ENCODE results near the gene DDX50.
"Not testable (repeated sequence)": the region's sequence is repeated elsewhere in the genome, so short reads cannot be mapped to it uniquely, and the experiment has no call there.

Gene DDX50, protein sequence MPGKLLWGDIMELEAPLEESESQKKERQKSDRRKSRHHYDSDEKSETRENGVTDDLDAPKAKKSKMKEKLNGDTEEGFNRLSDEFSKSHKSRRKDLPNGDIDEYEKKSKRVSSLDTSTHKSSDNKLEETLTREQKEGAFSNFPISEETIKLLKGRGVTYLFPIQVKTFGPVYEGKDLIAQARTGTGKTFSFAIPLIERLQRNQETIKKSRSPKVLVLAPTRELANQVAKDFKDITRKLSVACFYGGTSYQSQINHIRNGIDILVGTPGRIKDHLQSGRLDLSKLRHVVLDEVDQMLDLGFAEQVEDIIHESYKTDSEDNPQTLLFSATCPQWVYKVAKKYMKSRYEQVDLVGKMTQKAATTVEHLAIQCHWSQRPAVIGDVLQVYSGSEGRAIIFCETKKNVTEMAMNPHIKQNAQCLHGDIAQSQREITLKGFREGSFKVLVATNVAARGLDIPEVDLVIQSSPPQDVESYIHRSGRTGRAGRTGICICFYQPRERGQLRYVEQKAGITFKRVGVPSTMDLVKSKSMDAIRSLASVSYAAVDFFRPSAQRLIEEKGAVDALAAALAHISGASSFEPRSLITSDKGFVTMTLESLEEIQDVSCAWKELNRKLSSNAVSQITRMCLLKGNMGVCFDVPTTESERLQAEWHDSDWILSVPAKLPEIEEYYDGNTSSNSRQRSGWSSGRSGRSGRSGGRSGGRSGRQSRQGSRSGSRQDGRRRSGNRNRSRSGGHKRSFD

GRCh38 chr10:68901105-68901927 lies at the start of gene DDX50:
Gene DDX50 (plus strand): TSS chr10:68901315. CDS start chr10:68901385, 70 bp downstream.
- in situ Hi-C loops (cut with HindIII; ENCODE audit: low sequenced_read_pairs): no loop called here

GRCh38 chr10:68856352-68856751 lies 44.8 kb upstream of the DDX50 start:
- in situ Hi-C loops (cut with HindIII; ENCODE audit: low sequenced_read_pairs): no loop called here

DNA sequence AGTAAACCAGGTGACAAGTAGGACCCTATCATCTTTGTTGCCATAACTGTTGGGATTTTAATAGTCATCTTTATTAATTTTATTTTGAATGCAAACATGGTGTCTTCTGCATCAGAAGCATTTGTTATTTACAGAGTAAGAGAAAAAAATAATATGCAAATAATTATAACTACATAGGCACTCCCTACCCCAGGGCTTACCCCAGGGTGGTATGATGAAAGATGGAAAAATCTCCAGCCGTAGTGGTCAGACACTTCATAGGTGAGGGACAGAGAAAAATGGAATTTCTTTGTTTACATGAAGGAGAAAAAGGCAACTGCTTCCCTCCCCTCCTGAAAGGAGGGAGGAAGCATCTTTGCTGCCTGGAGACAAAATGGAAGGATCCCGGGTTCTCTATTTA lies 44.1 kb upstream of the DDX50 start:
- in situ Hi-C loops (cut with HindIII; ENCODE audit: low sequenced_read_pairs): no loop called here

- in situ Hi-C loops (cut with HindIII; ENCODE audit: low sequenced_read_pairs): no loop called here
These were observed 39.9 kb upstream of the DDX50 start for GRCh38 chr10:68861253-68861652.

DNA sequence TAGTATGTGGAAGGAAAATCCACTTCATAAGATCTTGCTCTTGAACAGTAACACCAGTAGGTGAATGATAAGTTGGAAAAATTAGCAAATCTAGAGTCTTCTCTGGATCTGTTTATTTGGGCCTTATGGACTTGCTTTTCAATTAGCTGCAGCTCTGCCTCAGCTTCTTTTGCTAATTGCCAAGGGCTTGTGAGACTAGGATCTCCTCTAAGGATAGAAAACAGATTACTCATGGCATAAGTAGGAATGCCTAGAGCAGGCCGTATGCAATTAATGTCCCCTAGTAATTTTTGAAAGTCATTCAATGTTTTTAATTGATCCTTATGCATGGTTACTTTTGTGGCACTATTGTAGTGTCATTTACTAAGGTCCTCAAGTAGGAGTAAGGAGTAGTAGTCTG lies 36.5 kb upstream of the DDX50 start:
- in situ Hi-C loops (cut with HindIII; ENCODE audit: low sequenced_read_pairs): no loop called here

GRCh38 chr10:68868173-68868572 lies 32.9 kb upstream of the DDX50 start:
- in situ Hi-C loops (cut with HindIII; ENCODE audit: low sequenced_read_pairs): not testable (repeated sequence)

DNA sequence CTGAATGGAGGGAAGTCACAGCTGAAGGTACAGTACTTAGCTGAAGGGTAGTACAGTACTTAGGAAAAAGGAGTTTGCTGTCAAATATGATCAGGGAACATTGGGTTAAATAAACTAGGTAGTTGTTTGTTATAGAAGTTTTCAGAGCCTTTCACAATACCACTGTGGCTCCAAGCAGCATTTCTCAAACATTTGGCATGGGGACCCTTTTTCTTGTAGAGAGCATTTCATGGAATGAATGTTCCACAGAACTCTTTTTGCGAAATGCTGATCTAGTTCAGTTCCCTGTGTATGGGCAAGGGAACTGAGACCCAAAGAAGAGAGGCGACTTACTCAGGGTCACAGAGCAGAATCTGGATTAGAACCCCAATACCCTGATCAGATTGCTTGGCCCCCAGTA lies 31.5 kb upstream of the DDX50 start:
- in situ Hi-C loops (cut with HindIII; ENCODE audit: low sequenced_read_pairs): no loop called here

DNA sequence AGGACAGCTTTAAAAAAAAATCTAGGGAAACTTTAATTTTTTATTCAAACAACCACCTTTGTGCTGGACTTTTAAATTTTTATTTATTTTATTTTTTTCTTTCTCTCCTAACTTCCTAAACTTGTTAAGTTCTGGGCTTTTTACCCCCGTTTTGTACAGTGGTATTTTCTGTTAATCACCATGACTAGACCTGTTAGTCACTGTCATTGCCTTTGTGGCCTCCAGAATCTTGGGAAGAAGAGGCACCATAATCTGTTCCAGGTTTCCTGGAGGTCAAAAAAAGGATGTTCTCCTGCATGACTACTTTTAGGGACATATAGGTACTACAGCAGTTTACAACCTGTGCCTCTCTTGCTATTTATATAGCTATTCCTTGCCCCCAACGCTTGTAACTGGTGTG lies 31.1 kb upstream of the DDX50 start:
- in situ Hi-C loops (cut with HindIII; ENCODE audit: low sequenced_read_pairs): no loop called here

- in situ Hi-C loops (cut with HindIII; ENCODE audit: low sequenced_read_pairs): no loop called here
These were observed 30.5 kb upstream of the DDX50 start for GRCh38 chr10:68870545-68871104.

DNA sequence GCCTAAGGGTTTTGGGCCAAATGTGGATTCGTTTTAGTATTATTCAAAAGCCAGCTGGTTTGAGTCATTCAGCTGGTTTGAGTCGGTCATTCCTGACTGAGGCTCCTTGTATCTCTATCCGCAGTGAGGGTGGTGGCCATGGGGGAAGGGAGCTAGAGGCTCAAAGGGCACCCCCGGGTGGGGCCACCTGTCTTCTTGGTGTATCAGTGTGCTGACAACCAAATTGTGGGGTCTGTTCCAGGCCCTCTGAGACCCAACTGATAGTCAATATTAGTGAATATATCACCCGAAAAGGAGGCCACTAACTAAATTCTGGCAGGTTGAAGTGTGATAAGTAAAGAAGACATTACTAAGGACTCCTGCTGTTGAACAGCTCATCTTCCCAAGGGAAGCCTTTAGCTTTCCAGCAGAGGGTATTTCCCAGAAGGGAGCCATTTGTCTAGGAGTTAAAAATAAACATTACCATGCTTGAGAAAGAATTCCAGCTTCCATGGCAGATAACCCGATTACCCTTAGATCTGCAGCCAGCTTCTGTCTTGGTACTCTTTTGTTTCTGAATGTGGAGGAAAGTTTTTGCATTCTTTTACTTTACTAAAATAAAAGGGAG lies 29.9 kb upstream of the DDX50 start:
- in situ Hi-C loops (cut with HindIII; ENCODE audit: low sequenced_read_pairs): no loop called here

DNA sequence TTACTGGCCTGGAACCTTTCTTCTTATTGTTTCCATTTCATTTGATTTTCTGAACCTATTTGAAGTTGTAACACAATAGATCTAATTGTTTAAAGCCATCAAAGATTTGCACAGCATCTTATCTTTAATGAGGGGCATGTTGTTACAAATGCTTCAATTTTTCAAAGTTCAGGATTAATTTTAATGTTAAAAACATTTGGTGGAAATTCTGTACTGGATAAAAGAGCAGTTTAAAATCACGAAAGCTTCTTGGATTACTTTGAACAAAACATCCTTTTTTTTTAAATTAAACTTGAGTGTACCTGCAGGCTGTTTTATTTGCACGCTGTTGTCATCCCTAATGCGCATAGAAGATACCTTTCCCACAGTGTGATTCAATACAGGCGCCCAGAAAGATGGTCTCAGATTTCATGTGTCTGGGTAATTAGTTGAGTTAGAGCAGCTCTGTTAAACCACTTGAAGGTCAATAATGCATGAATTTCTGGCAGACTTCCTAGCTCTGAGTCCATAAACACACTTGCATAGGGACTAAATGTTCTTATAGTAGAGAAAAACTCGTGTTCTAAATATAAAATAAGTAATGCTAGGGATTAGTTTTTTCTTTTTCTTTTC lies 29.3 kb upstream of the DDX50 start:
- in situ Hi-C loops (cut with HindIII; ENCODE audit: low sequenced_read_pairs): no loop called here

- in situ Hi-C loops (cut with HindIII; ENCODE audit: low sequenced_read_pairs): no loop called here
These were observed 24.6 kb upstream of the DDX50 start for GRCh38 chr10:68876246-68877138.

GRCh38 chr10:68877482-68878110 lies 23.5 kb upstream of the DDX50 start:
- in situ Hi-C loops (cut with HindIII; ENCODE audit: low sequenced_read_pairs): no loop called here

GRCh38 chr10:68878496-68878895 lies 22.6 kb upstream of the DDX50 start:
- in situ Hi-C loops (cut with HindIII; ENCODE audit: low sequenced_read_pairs): no loop called here

GRCh38 chr10:68879628-68880027 lies 21.5 kb upstream of the DDX50 start:
- in situ Hi-C loops (cut with HindIII; ENCODE audit: low sequenced_read_pairs): no loop called here

DNA sequence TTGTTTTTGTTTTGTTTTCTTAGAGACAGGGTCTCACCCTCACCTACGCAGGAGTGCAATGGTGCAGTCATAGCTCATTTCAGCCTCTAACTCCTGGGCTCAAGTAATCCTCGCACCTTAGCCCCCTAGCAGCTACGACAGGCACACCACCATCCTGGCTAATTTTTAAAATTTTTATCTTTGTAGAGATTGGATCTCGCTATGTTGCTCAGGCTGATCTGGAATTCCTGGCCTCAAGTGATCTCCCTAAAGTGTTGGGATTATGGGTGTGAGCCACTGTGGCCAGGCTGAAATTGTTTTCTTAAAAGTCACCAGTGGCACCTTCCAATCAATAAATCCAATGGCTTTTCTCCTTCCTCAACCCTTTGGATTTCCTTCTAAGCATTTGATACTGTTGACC lies 20.9 kb upstream of the DDX50 start:
- in situ Hi-C loops (cut with HindIII; ENCODE audit: low sequenced_read_pairs): no loop called here

- in situ Hi-C loops (cut with HindIII; ENCODE audit: low sequenced_read_pairs): no loop called here
These were observed 6.1 kb upstream of the DDX50 start for GRCh38 chr10:68895041-68895440.

DNA sequence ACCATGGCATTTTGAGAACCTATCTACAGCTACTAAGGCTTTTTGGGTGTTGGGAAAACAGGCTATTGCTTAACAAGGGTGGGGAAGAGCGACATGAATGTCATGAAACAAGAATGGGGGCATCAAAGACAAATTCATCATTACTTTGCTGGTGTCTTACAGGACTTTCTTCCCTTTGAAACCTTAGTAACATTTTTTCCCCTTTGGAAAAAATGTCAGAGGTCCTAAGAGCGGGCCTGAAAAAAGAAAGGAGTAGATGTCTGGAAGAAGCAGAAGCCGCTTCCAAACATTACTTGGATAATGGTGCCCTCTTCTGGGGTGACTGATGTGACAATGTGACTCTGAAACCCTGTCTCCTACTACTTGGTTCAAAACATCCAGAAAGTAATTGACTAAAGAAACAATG lies 3.8 kb upstream of the DDX50 start:
- in situ Hi-C loops (cut with HindIII; ENCODE audit: low sequenced_read_pairs): no loop called here
